Astrocyte (in vitro differentiated cells and primary cell): ENCODE results near the gene EFNA2. TPM values are rescaled to one million over a fixed set of nuclear protein-coding genes. Genes with fewer than 3 reads are reported as not detected.
A peak's percentile ranks its signal among the peaks of the same experiment; 100 is the strongest.

ENCODE experiments used
- DNase-seq: peaks from one replicate; pipeline ENCODE4 v3.0.0-alpha.2; 2010; ENCODE audit warnings: low read depth
- FAIRE-seq: peaks from 2 replicates; lab custom pipeline; 2011; peaks lifted over from hg19 to GRCh38; lab: Jason Lieb, UNC
- H2AFZ ChIP-seq: 2 replicates; pipeline ENCODE4 v1.6.0; 2012; ENCODE audit warnings: low read depth, low read length, inconsistent platforms
- H3K27ac ChIP-seq: 2 replicates; pipeline ENCODE4 v1.5.1; 2011; ENCODE audit warnings: low read depth, low read length, inconsistent platforms
- H3K27me3 ChIP-seq: 2 replicates; pipeline ENCODE4 v1.6.0; 2011; ENCODE audit warnings: low read length, inconsistent platforms; ENCODE audit not compliant: insufficient read depth
- H3K36me3 ChIP-seq: 2 replicates; pipeline ENCODE4 v1.5.1; 2011; ENCODE audit warnings: low read length, inconsistent platforms; ENCODE audit not compliant: insufficient read depth
- H3K4me1 ChIP-seq: 2 replicates; pipeline ENCODE4 v1.5.1; 2011; ENCODE audit warnings: low read length, inconsistent platforms; ENCODE audit not compliant: insufficient read depth
- H3K4me2 ChIP-seq: 2 replicates; pipeline ENCODE4 v1.6.0; 2012; ENCODE audit warnings: low read length, inconsistent platforms
- H3K4me3 ChIP-seq: 2 replicates; pipeline ENCODE4 v1.5.1; 2011; ENCODE audit warnings: low read depth, mild to moderate bottlenecking, low read length, inconsistent platforms; ENCODE audit not compliant: insufficient read depth
- H3K79me2 ChIP-seq: 2 replicates; pipeline ENCODE4 v1.6.0; 2012; ENCODE audit warnings: mild to moderate bottlenecking, low read length, inconsistent platforms; ENCODE audit not compliant: insufficient read depth
- H3K9ac ChIP-seq: 2 replicates; pipeline ENCODE4 v1.6.0; 2012; ENCODE audit warnings: mild to moderate bottlenecking, low read length, inconsistent platforms
- H3K9me3 ChIP-seq: 2 replicates; pipeline ENCODE4 v1.5.1; 2012; ENCODE audit warnings: low read depth, mild to moderate bottlenecking, low read length, inconsistent platforms; ENCODE audit not compliant: insufficient read depth
- H4K20me1 ChIP-seq: 2 replicates; pipeline ENCODE4 v1.6.0; 2012; ENCODE audit warnings: low read length, inconsistent platforms; ENCODE audit not compliant: insufficient read depth
- H3K27ac Mint-ChIP-seq: one replicate; pipeline ENCODE4 v1.8.0; 2021; ENCODE audit warnings: mild to moderate bottlenecking, mixed read lengths; ENCODE audit not compliant: unreplicated experiment
- H3K27me3 Mint-ChIP-seq: one replicate; pipeline ENCODE4 v1.8.0; 2021; ENCODE audit warnings: low read depth, mixed read lengths; ENCODE audit not compliant: unreplicated experiment
- H3K36me3 Mint-ChIP-seq: one replicate; pipeline ENCODE4 v1.8.0; 2021; ENCODE audit warnings: low read depth, mixed read lengths; ENCODE audit not compliant: unreplicated experiment
- H3K4me1 Mint-ChIP-seq: one replicate; pipeline ENCODE4 v1.8.0; 2021; ENCODE audit warnings: low read depth, mixed read lengths; ENCODE audit not compliant: unreplicated experiment
- H3K4me3 Mint-ChIP-seq: one replicate; pipeline ENCODE4 v1.8.0; 2021; ENCODE audit warnings: mild to moderate bottlenecking, moderate library complexity, mixed read lengths; ENCODE audit not compliant: unreplicated experiment
- H3K9me3 Mint-ChIP-seq: one replicate; pipeline ENCODE4 v1.8.0; 2021; ENCODE audit warnings: mild to moderate bottlenecking, mixed read lengths; ENCODE audit not compliant: unreplicated experiment
- CTCF ChIP-seq: IDR thresholded peaks from 2 replicates; pipeline ENCODE4 v1.5.1; 2011; ENCODE audit warnings: low read depth, mild to moderate bottlenecking, inconsistent platforms, low read length, moderate library complexity; ENCODE audit not compliant: insufficient read depth
- EZH2 ChIP-seq: IDR thresholded peaks from 2 replicates; pipeline ENCODE4 v1.6.1; 2012; ENCODE audit warnings: mild to moderate bottlenecking, low read length, inconsistent platforms; ENCODE audit not compliant: insufficient read depth
- total RNA-seq: library from RNA; stranded (reverse); gene quantifications from 2 replicates; pipeline ENCODE4 v1.2.1, GENCODE V29; 2021

The EFNA2 gene
- total RNA-seq, 1 donor from 2014 or later: 8.4 TPM

- Histone ChIP-seq H3K4me2 (peak overlapping the region; percentile 97), H3K9ac (peak overlapping the region; percentile 90), H3K36me3 (peaks cover 20% of the 10 kb centered on the region), H3K27me3 (no peaks in the 10 kb centered on the region), H2AFZ (no peak overlapping the region), H3K9me3 (no peaks in the 10 kb centered on the region), H4K20me1 (peaks cover 54% of the 10 kb centered on the region), H3K4me1 (peaks cover 79% of the 10 kb centered on the region), H3K27ac (peak overlapping the region; percentile 91), H3K79me2 (peaks cover 53% of the 10 kb centered on the region), H3K4me3 (peak overlapping the region; percentile 73)
- Mint-ChIP-seq H3K36me3 (peaks cover 14% of the 10 kb centered on the region), H3K4me3 (peak overlapping the region; percentile 91), H3K27me3 (no peaks in the 10 kb centered on the region), H3K27ac (peak overlapping the region; percentile 90), H3K9me3 (no peaks in the 10 kb centered on the region), H3K4me1 (peaks cover 34% of the 10 kb centered on the region)
- FAIRE-seq: no peak
- TF ChIP-seq EZH2 (no peak), CTCF (no peak)
- peak; percentile 82 for DNase-seq
These were observed 16.0 kb upstream of the EFNA2 start for GRCh38 chr19:1269478-1270212.

- Histone ChIP-seq H3K4me2 (peak overlapping the region; percentile 97), H2AFZ (no peak overlapping the region), H4K20me1 (peaks cover 57% of the 10 kb centered on the region), H3K79me2 (peaks cover 54% of the 10 kb centered on the region), H3K4me1 (peaks cover 77% of the 10 kb centered on the region), H3K36me3 (peaks cover 20% of the 10 kb centered on the region), H3K9me3 (no peaks in the 10 kb centered on the region), H3K27ac (peak overlapping the region; percentile 91), H3K9ac (peak overlapping the region; percentile 90), H3K27me3 (no peaks in the 10 kb centered on the region), H3K4me3 (peak overlapping the region; percentile 73)
- H3K9me3 Mint-ChIP-seq: no peaks in the 10 kb centered on the region
- no peak for TF ChIP-seq CTCF
- no peak for TF ChIP-seq EZH2
- peak overlapping the region; percentile 91 for H3K4me3 Mint-ChIP-seq
- H3K27me3 Mint-ChIP-seq: no peaks in the 10 kb centered on the region
- H3K36me3 Mint-ChIP-seq: peaks cover 14% of the 10 kb centered on the region
- DNase-seq: no peak
- peaks cover 31% of the 10 kb centered on the region for H3K4me1 Mint-ChIP-seq
- no peak for FAIRE-seq
- H3K27ac Mint-ChIP-seq: peak overlapping the region; percentile 90
These were observed 15.3 kb upstream of the EFNA2 start for GRCh38 chr19:1270213-1270853.
